Measurements from ENCODE around the gene IFT20.

DNA sequence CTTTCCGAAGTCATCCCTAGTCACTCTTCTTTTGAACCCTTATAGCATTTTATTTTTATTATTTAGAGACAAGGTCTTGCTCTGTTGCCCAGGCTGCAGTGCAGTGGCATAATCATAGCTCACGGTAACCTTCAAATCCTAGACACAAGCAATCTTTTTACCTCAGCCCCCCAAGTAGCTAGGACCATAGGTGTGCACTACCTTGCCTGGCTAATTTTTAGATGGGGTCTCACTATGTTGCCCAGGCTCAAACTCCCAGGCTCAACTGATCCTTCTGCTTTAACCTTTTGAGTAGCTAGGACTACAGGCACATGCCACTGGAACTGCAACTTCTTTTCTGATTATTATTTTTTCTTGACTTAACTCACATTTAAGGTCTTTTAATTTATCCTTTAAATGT, 49.3 kb downstream of the IFT20 start:
- TF ChIP-seq EP300 (IDR thresholded peaks at IDR 0.05) (no peak), CTCF (IDR thresholded peaks at IDR 0.05) (no peak), POLR2A (IDR thresholded peaks at IDR 0.05) (no peak), POLR2AphosphoS5 (IDR thresholded peaks at IDR 0.05) (no peak)
